ENCODE results near the gene KCNC1.

KCNC1 gene

GRCh38 chr11:17745023-17745772, 10.6 kb downstream of the KCNC1 start:
- no peaks in the 10 kb centered on the region for H3K27me3 ChIP-seq (ENCODE audit: insufficient read depth, low read length, poor library complexity, severe bottlenecking)
- H3F3A ChIP-seq (ENCODE audit: low read depth) = no peaks in the 10 kb centered on the region

GRCh38 chr11:17746096-17746495, 11.5 kb downstream of the KCNC1 start:
- no peak for TF ChIP-seq CTCF (conservative IDR thresholded peaks at IDR 0.05; ENCODE audit: low read length)
- TF ChIP-seq EZH2phosphoT487 (IDR thresholded peaks at IDR 0.05; ENCODE audit: borderline replicate concordance) = no peak

More at GRCh38 chr11:17745023-17745772, 10.6 kb downstream of the KCNC1 start:
- Histone ChIP-seq H3K79me2 (ENCODE audit: insufficient read depth, low read length) (no peaks in the 10 kb centered on the region), H3K9ac (ENCODE audit: low read depth, low read length, poor library complexity, severe bottlenecking) (no peak overlapping the region), H3K36me3 (ENCODE audit: insufficient read depth, low read length) (no peaks in the 10 kb centered on the region), H3K4me2 (ENCODE audit: low read depth, low read length, poor library complexity, severe bottlenecking) (no peak overlapping the region), H3K4me3 (ENCODE audit: low read length, poor library complexity, severe bottlenecking) (no peak overlapping the region), H3K4me1 (ENCODE audit: insufficient read depth, low read length, poor library complexity, severe bottlenecking) (no peaks in the 10 kb centered on the region), H2AFZ (ENCODE audit: low read length) (no peak overlapping the region), H3K9me2 (replicated peaks; ENCODE audit: low read depth, low read length) (no peaks in the 10 kb centered on the region), H3K9me3 (ENCODE audit: insufficient read depth, low read depth, low read length) (no peaks in the 10 kb centered on the region), H4K20me1 (ENCODE audit: insufficient read depth, low read length, poor library complexity, severe bottlenecking) (no peaks in the 10 kb centered on the region)
- TF ChIP-seq CTCF (conservative IDR thresholded peaks at IDR 0.05; ENCODE audit: low read length) (no peak), EZH2phosphoT487 (IDR thresholded peaks at IDR 0.05; ENCODE audit: borderline replicate concordance) (no peak)

GRCh38 chr11:17747131-17747955, 12.8 kb downstream of the KCNC1 start:
- Histone ChIP-seq H3K9ac (ENCODE audit: low read depth, low read length, poor library complexity, severe bottlenecking) (no peak overlapping the region), H2AFZ (ENCODE audit: low read length) (no peak overlapping the region)
- TF ChIP-seq CTCF (conservative IDR thresholded peaks at IDR 0.05; ENCODE audit: low read length) = no peak
- no peak for TF ChIP-seq EZH2phosphoT487 (IDR thresholded peaks at IDR 0.05; ENCODE audit: borderline replicate concordance)

More at GRCh38 chr11:17746096-17746495, 11.5 kb downstream of the KCNC1 start:
- H3K4me2 ChIP-seq (ENCODE audit: low read depth, low read length, poor library complexity, severe bottlenecking) = no peak overlapping the region
- H3K4me3 ChIP-seq (ENCODE audit: low read length, poor library complexity, severe bottlenecking) = no peak overlapping the region
- H3K27me3 ChIP-seq (ENCODE audit: insufficient read depth, low read length, poor library complexity, severe bottlenecking) = no peaks in the 10 kb centered on the region
- H3K9me2 ChIP-seq (replicated peaks; ENCODE audit: low read depth, low read length) = no peaks in the 10 kb centered on the region
- H2AFZ ChIP-seq (ENCODE audit: low read length) = no peak overlapping the region
- no peaks in the 10 kb centered on the region for H3K79me2 ChIP-seq (ENCODE audit: insufficient read depth, low read length)
- H4K20me1 ChIP-seq (ENCODE audit: insufficient read depth, low read length, poor library complexity, severe bottlenecking) = no peaks in the 10 kb centered on the region
- no peaks in the 10 kb centered on the region for H3K4me1 ChIP-seq (ENCODE audit: insufficient read depth, low read length, poor library complexity, severe bottlenecking)
- no peaks in the 10 kb centered on the region for H3F3A ChIP-seq (ENCODE audit: low read depth)
- H3K9ac ChIP-seq (ENCODE audit: low read depth, low read length, poor library complexity, severe bottlenecking) = no peak overlapping the region
- no peaks in the 10 kb centered on the region for H3K9me3 ChIP-seq (ENCODE audit: insufficient read depth, low read depth, low read length)
- no peaks in the 10 kb centered on the region for H3K36me3 ChIP-seq (ENCODE audit: insufficient read depth, low read length)

More at GRCh38 chr11:17747131-17747955, 12.8 kb downstream of the KCNC1 start:
- Histone ChIP-seq H3K4me2 (ENCODE audit: low read depth, low read length, poor library complexity, severe bottlenecking) (no peak overlapping the region), H4K20me1 (ENCODE audit: insufficient read depth, low read length, poor library complexity, severe bottlenecking) (no peaks in the 10 kb centered on the region), H3K4me3 (ENCODE audit: low read length, poor library complexity, severe bottlenecking) (no peak overlapping the region), H3K79me2 (ENCODE audit: insufficient read depth, low read length) (no peaks in the 10 kb centered on the region), H3K9me2 (replicated peaks; ENCODE audit: low read depth, low read length) (no peaks in the 10 kb centered on the region), H3K9me3 (ENCODE audit: insufficient read depth, low read depth, low read length) (no peaks in the 10 kb centered on the region), H3K27me3 (ENCODE audit: insufficient read depth, low read length, poor library complexity, severe bottlenecking) (no peaks in the 10 kb centered on the region), H3F3A (ENCODE audit: low read depth) (no peaks in the 10 kb centered on the region), H3K36me3 (ENCODE audit: insufficient read depth, low read length) (no peaks in the 10 kb centered on the region), H3K4me1 (ENCODE audit: insufficient read depth, low read length, poor library complexity, severe bottlenecking) (no peaks in the 10 kb centered on the region)

All from Loucy (cell line).